ENCODE measurements around the gene HIRIP3.
A peak's percentile ranks its signal among the peaks of the same experiment; 100 is the strongest.

The HIRIP3 gene

GRCh38 chr16:30010844-30011713 lies 15.7 kb upstream of the HIRIP3 start, which contains the start of gene DOC2A:
Gene DOC2A, minus strand, starts transcription at chr16:30011027. Its CDS starts 805 bp downstream, at chr16:30010222.
- CTCF ChIA-PET, result no interaction called here
- no peak for TF ChIP-seq CTCF (IDR thresholded peaks at IDR 0.05; ENCODE audit: insufficient read depth, low read length, missing control alignments)
- peak within 1 kb of the TSS; percentile 49 for H3K4me3 ChIP-seq (ENCODE audit: low read depth, low read length)
- DNase-seq (ENCODE audit: low read depth, low spot score), result no peak
- POLR2A ChIA-PET, result no interaction called here

- DNase-seq (ENCODE audit: low read depth, low spot score), result no peak
- CTCF ChIA-PET, result interaction anchor here (1.7 kb wide), 1 partner anchor 9 kb away, joined by 4 read pairs; no protein-coding TSS in a partner anchor
These were observed 14.8 kb upstream of the HIRIP3 start for GRCh38 chr16:30009990-30010843.

DNA sequence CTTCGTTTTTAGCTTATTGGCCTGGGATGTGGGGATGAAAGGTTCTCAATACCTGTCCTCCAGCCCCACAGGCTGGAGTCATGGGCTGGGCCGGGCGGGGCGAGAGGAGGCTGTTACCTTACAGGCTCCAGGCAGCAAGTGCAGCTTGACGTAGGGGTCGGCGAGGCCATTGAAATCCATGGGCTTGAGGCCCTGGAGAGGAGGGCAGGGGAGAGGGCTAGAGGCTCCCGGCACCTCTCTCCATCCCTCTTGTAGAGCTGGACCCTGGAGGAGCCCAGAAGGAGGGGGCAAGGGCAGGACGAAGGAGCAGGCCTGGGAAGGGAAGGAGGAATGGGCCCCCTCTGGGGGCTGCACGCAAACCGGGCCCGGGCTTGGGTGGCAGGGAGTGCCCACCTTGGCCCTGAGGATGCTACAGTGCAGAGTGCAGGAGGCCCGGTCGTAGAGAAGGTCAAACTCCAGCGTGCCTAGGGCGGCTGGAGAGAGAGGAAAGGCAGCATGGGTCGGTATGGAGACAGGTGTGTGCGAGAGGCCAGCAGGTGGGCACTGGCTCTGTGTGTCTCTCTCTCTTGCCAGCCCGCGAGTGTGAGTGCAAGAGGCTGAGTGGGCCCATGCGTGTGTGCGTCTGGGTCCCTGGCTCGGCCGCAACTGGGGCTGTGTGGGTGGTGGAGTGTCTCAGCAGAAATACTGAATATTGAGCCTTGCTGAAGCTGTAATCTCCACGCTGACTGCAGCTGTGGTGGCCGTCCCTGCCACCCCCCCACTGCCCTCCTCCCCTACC lies 13.9 kb upstream of the HIRIP3 start:
- POLR2A ChIA-PET, result interaction anchor here (0.6 kb wide), 2 partner anchors 12 to 46 kb away, joined by 3 to 5 read pairs; no protein-coding TSS in a partner anchor
- no peak for TF ChIP-seq CTCF (IDR thresholded peaks at IDR 0.05; ENCODE audit: insufficient read depth, low read length, missing control alignments)
- CTCF ChIA-PET, result interaction anchor here (1.7 kb wide), 1 partner anchor 10 kb away, joined by 4 read pairs; no protein-coding TSS in a partner anchor
- no peak for DNase-seq (ENCODE audit: low read depth, low spot score)
- H3K4me3 ChIP-seq (ENCODE audit: low read depth, low read length), result no peak overlapping the region

More at GRCh38 chr16:30009990-30010843, 14.8 kb upstream of the HIRIP3 start:
- POLR2A ChIA-PET, result interaction anchor here (0.6 kb wide), 1 partner anchor 47 kb away, joined by 5 read pairs; no protein-coding TSS in a partner anchor
- H3K4me3 ChIP-seq (ENCODE audit: low read depth, low read length), result peak overlapping the region; percentile 8; the same call in 1 of the 2 replicates
- TF ChIP-seq CTCF (IDR thresholded peaks at IDR 0.05; ENCODE audit: insufficient read depth, low read length, missing control alignments), result no peak

- ChIA-PET POLR2A (no interaction called here), CTCF (interaction anchor here (1.1 to 3.5 kb wide), 3 partner anchors 10 to 11 kb away, joined by 5 to 23 read pairs (median 5); partner anchors contain the start of genes HIRIP3 and INO80E)
- H3K4me3 ChIP-seq (ENCODE audit: low read depth, low read length), result no peak overlapping the region
- DNase-seq (ENCODE audit: low read depth, low spot score), result no peak
- no peak for TF ChIP-seq CTCF (IDR thresholded peaks at IDR 0.05; ENCODE audit: insufficient read depth, low read length, missing control alignments)
These were observed 12.0 kb upstream of the HIRIP3 start for GRCh38 chr16:30007378-30007895.

DNA sequence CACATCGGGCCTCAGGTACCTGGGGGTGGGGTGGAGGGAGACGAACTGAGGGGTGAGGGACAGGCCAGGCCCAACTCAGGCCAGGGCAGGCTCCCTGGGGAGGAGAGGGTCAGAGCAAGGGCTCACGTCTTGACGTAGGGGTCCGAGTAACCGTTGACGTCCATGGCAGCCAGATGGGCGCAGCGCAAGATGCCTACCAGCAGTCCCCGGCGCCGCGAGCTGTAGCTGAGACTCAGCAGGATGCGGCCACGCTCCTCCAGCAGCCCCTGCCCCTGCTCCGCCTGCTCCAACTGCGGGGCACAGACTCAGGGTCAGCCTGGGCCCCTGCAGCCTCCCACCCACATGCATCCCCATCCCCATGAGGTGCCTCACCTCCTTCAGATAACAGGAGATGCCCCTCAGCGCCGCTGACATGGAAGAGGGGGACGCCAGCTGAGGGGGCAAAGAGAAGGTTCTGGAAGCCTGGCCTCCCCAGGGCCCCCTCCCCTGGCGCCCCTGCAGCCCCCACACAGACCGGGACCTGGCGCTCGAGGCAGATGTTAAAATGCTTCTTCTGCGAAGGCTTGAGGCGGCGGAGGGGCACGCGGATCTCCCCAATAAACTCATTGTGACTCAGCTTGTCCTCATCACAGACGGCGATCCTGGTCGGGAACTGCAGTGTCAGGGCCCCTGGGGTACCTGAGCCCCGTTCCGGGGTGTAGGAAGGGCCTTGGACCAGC lies 11.4 kb upstream of the HIRIP3 start:
- DNase-seq (ENCODE audit: low read depth, low spot score), result no peak
- TF ChIP-seq CTCF (IDR thresholded peaks at IDR 0.05; ENCODE audit: insufficient read depth, low read length, missing control alignments), result no peak
- CTCF ChIA-PET, result interaction anchor here (1.1 to 3.5 kb wide), 6 partner anchors 11 to 308 kb away, joined by 3 to 23 read pairs (median 6); partner anchors contain the start of genes HIRIP3, INO80E and SEZ6L2
- no peak overlapping the region for H3K4me3 ChIP-seq (ENCODE audit: low read depth, low read length)
- POLR2A ChIA-PET, result no interaction called here

Data from AG04449 (cell line).